MM.1S (cell line): ENCODE measurements around the gene SEC63.
"Not testable (repeated sequence)": the region's sequence is repeated elsewhere in the genome, so short reads cannot be mapped to it uniquely, and the experiment has no call there.

Source experiments
- DNase-seq: peaks from one replicate; pipeline ENCODE4 v3.0.0-alpha.2; 2015
- H2AFZ ChIP-seq: fragments of 300-600 bp; sonication (generic); 2 replicates; pipeline ENCODE4 v1.6.0; 2016; ENCODE audit warnings: antibody characterized with exemption, low read length
- H3F3A ChIP-seq: fragments of 300-600 bp; sonication (generic); 2 replicates; pipeline ENCODE4 v1.6.1; 2016; ENCODE audit warnings: mild to moderate bottlenecking, antibody characterized with exemption, low read length, moderate library complexity, mixed read lengths; ENCODE audit not compliant: insufficient read depth
- H3K27ac ChIP-seq: fragments of 300-600 bp; sonication (generic); 2 replicates; pipeline ENCODE4 v1.5.1; 2016; ENCODE audit warnings: mild to moderate bottlenecking, low read length
- H3K27me3 ChIP-seq: fragments of 300-600 bp; sonication (generic); replicated peaks from 2 replicates; pipeline ENCODE4 v1.6.0; 2016; ENCODE audit warnings: low read length; ENCODE audit not compliant: insufficient read depth
- H3K36me3 ChIP-seq: fragments of 300-600 bp; sonication (generic); replicated peaks from 2 replicates; pipeline ENCODE4 v1.6.1; 2016; ENCODE audit warnings: mild to moderate bottlenecking, low read length, mixed read lengths; ENCODE audit not compliant: insufficient read depth
- H3K4me1 ChIP-seq: fragments of 300-600 bp; sonication (generic); 2 replicates; pipeline ENCODE4 v1.6.1; 2016; ENCODE audit warnings: low read length, mixed read lengths
- H3K4me2 ChIP-seq: fragments of 300-600 bp; sonication (generic); 2 replicates; pipeline ENCODE4 v1.6.0; 2016; ENCODE audit warnings: low read depth, low read length
- H3K4me3 ChIP-seq: fragments of 300-600 bp; sonication (generic); 2 replicates; pipeline ENCODE4 v1.5.1; 2016; ENCODE audit warnings: low read length, mixed read lengths
- H3K79me2 ChIP-seq: fragments of 300-600 bp; sonication (generic); 2 replicates; pipeline ENCODE4 v1.6.1; 2016; ENCODE audit warnings: mixed run types, low read length, mixed read lengths
- H3K9ac ChIP-seq: fragments of 300-600 bp; sonication (generic); 2 replicates; pipeline ENCODE4 v1.6.1; 2016; ENCODE audit warnings: low read length, mixed read lengths
- H3K9me2 ChIP-seq: fragments of 300-600 bp; sonication (generic); replicated peaks from 2 replicates; pipeline ENCODE4 v1.6.1; 2016; ENCODE audit warnings: mild to moderate bottlenecking, low read length, mixed read lengths; ENCODE audit not compliant: insufficient read depth
- H3K9me3 ChIP-seq: fragments of 300-600 bp; sonication (generic); replicated peaks from 2 replicates; pipeline ENCODE4 v1.6.1; 2016; ENCODE audit warnings: mild to moderate bottlenecking, low read length, mixed read lengths; ENCODE audit not compliant: insufficient read depth
- H4K20me1 ChIP-seq: fragments of 300-600 bp; sonication (generic); 2 replicates; pipeline ENCODE4 v1.6.1; 2016; ENCODE audit warnings: mild to moderate bottlenecking, low read length, moderate library complexity, mixed read lengths; ENCODE audit not compliant: insufficient read depth
- CTCF ChIP-seq: fragments of 300-600 bp; sonication (generic); IDR thresholded peaks from 2 replicates; pipeline ENCODE4 v1.5.1; 2016; ENCODE audit warnings: antibody characterized with exemption, low read length, mixed read lengths
- EZH2 ChIP-seq: fragments of 300-600 bp; sonication (generic); optimal IDR thresholded peaks from 2 replicates; pipeline ENCODE3; 2017; ENCODE audit warnings: low read depth, mild to moderate bottlenecking, antibody characterized with exemption, low read length, mixed read lengths
- EZH2phosphoT487 ChIP-seq: fragments of 300-600 bp; sonication (generic); IDR thresholded peaks from 2 replicates; pipeline ENCODE4 v1.6.1; 2018; ENCODE audit warnings: antibody characterized with exemption, low read length

Gene SEC63

GRCh38 chr6:107956586-107957307, 1.3 kb downstream of the SEC63 start:
- no peaks in the 10 kb centered on the region for H3K27me3 ChIP-seq
- H3K4me3 ChIP-seq: peak overlapping the region; percentile 94
- H3K27ac ChIP-seq: peak overlapping the region; percentile 82; the same call in 1 of the 2 replicates
- H3K9ac ChIP-seq: peak overlapping the region; percentile 91
- no peak for DNase-seq
- peaks cover 5% of the 10 kb centered on the region; the same call in 1 of the 2 replicates for H3F3A ChIP-seq
- H3K36me3 ChIP-seq: no peaks in the 10 kb centered on the region; the same call in 1 of the 2 replicates
- H3K9me2 ChIP-seq: no peaks in the 10 kb centered on the region
- TF ChIP-seq EZH2 (no peak), CTCF (no peak), EZH2phosphoT487 (no peak)
- H2AFZ ChIP-seq: no peak overlapping the region
- H3K9me3 ChIP-seq: no peaks in the 10 kb centered on the region
- 0 out of 2 replicates have a peak, but pooled peaks cover 6% of the 10 kb centered on the region for H3K4me1 ChIP-seq
- peaks cover 4% of the 10 kb centered on the region; the same call in 1 of the 2 replicates for H4K20me1 ChIP-seq
- H3K4me2 ChIP-seq: peak overlapping the region; percentile 70
- peaks cover 56% of the 10 kb centered on the region for H3K79me2 ChIP-seq

- Histone ChIP-seq H3K27me3 (no peaks in the 10 kb centered on the region), H3K9me2 (no peaks in the 10 kb centered on the region), H3K4me1 (0 out of 2 replicates have a peak, but pooled peaks cover 6% of the 10 kb centered on the region), H4K20me1 (peaks cover 5% of the 10 kb centered on the region), H3K27ac (peak overlapping the region; percentile 82; the same call in 1 of the 2 replicates), H3K79me2 (peaks cover 61% of the 10 kb centered on the region), H3K36me3 (no peaks in the 10 kb centered on the region; the same call in 1 of the 2 replicates), H3K4me2 (peak overlapping the region; percentile 70), H3K9ac (peak overlapping the region; percentile 91), H3K4me3 (peak overlapping the region; percentile 94), H2AFZ (no peak overlapping the region), H3F3A (peaks cover 5% of the 10 kb centered on the region; the same call in 1 of the 2 replicates), H3K9me3 (no peaks in the 10 kb centered on the region)
- no peak for DNase-seq
- TF ChIP-seq EZH2phosphoT487 (no peak), CTCF (no peak), EZH2 (no peak)
Observed at GRCh38 chr6:107956181-107956580, 1.8 kb downstream of the SEC63 start.

GRCh38 chr6:107953858-107954414, 4.1 kb downstream of the SEC63 start:
- H3K4me1 ChIP-seq, H3K9me3 ChIP-seq, H3K27ac ChIP-seq, H3F3A ChIP-seq, H3K36me3 ChIP-seq, H3K27me3 ChIP-seq, DNase-seq, H3K4me3 ChIP-seq, H2AFZ ChIP-seq, H3K9me2 ChIP-seq, H3K4me2 ChIP-seq, H3K9ac ChIP-seq: not testable (repeated sequence)
- peaks cover 26% of the 10 kb centered on the region for H4K20me1 ChIP-seq
- peaks cover 84% of the 10 kb centered on the region for H3K79me2 ChIP-seq
